Epithelial cell of proximal tubule (primary cell): ENCODE data around the gene MCF2L. TPM values are rescaled to one million over a fixed set of nuclear protein-coding genes. Genes with fewer than 3 reads are reported as not detected.

Source experiments
- DNase-seq: peaks from one replicate; pipeline ENCODE4 v3.0.0-alpha.2; 2011; ENCODE audit warnings: low read depth
- H3K4me3 ChIP-seq: 2 replicates; pipeline ENCODE4 v1.5.1; 2011; ENCODE audit warnings: low read depth, mild to moderate bottlenecking, low read length
- total RNA-seq: library from RNA; depleted of rRNA; stranded (reverse); fragments of >200 nt; gene quantifications from 2 replicates; pipeline ENCODE4 v1.2.3, GENCODE V29; 2015
- TF ChIP-seq, protein P1 (sequence below): conservative IDR thresholded peaks from 2 replicates; pipeline ENCODE4 v1.5.1; 2012; ENCODE audit warnings: low read depth, mild to moderate bottlenecking, low read length

The MCF2L gene
- total RNA-seq, 1 donor from 2014 or later = 10.8 TPM

GRCh38 chr13:113014752-113015745 is 46.0 kb downstream of the MCF2L start:
- H3K4me3 ChIP-seq = no peak overlapping the region
- DNase-seq = no peak
- TF ChIP-seq, protein P1, sequence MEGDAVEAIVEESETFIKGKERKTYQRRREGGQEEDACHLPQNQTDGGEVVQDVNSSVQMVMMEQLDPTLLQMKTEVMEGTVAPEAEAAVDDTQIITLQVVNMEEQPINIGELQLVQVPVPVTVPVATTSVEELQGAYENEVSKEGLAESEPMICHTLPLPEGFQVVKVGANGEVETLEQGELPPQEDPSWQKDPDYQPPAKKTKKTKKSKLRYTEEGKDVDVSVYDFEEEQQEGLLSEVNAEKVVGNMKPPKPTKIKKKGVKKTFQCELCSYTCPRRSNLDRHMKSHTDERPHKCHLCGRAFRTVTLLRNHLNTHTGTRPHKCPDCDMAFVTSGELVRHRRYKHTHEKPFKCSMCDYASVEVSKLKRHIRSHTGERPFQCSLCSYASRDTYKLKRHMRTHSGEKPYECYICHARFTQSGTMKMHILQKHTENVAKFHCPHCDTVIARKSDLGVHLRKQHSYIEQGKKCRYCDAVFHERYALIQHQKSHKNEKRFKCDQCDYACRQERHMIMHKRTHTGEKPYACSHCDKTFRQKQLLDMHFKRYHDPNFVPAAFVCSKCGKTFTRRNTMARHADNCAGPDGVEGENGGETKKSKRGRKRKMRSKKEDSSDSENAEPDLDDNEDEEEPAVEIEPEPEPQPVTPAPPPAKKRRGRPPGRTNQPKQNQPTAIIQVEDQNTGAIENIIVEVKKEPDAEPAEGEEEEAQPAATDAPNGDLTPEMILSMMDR = no peak

GRCh38 chr13:113015826-113016525 is 47.0 kb downstream of the MCF2L start:
- TF ChIP-seq, protein P1 = no peak
- DNase-seq = no peak
- no peak overlapping the region for H3K4me3 ChIP-seq

DNA sequence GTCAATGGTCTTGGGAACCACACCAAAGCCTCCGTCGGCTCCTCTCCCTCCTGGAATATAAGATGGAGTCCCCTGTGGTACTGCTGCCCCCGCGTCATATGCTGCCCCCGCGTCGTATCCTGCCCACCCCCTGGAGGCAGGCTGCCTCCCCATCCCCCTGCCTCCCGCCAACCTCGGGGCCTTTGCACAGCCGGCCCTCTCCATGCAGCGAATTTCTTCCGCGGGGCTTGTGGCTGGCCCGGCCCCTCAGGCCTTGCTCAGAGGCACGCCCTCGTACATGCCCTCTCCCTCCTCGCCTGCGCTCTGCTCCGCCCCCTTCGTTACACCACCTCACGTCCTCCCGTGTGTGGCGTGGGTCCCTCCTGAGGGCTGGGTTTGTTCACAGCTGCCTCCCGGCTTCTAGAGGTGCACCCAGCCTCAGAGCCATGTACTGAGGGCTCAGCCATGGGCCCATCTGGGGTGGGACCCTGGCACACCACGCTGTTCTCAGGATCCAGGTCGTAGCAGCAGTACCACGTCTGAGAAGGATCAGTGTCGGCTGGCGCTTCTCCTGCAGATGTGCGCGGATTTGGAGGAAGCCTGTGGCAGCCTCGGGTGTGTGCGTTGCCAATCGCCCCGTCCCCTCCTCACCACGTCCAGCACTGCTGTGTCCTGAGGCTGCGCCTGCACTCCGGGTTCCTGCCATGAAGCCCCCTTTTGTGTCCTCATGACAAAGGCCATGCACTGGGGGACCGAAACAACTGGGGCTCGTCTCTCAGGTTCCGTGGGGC is 47.7 kb downstream of the MCF2L start:
- no peak for DNase-seq
- no peak overlapping the region for H3K4me3 ChIP-seq
- TF ChIP-seq, protein P1 = no peak

- H3K4me3 ChIP-seq = no peak overlapping the region
- TF ChIP-seq, protein P1 = no peak
- no peak for DNase-seq
Measured at GRCh38 chr13:113017506-113018215, 48.6 kb downstream of the MCF2L start.

DNA sequence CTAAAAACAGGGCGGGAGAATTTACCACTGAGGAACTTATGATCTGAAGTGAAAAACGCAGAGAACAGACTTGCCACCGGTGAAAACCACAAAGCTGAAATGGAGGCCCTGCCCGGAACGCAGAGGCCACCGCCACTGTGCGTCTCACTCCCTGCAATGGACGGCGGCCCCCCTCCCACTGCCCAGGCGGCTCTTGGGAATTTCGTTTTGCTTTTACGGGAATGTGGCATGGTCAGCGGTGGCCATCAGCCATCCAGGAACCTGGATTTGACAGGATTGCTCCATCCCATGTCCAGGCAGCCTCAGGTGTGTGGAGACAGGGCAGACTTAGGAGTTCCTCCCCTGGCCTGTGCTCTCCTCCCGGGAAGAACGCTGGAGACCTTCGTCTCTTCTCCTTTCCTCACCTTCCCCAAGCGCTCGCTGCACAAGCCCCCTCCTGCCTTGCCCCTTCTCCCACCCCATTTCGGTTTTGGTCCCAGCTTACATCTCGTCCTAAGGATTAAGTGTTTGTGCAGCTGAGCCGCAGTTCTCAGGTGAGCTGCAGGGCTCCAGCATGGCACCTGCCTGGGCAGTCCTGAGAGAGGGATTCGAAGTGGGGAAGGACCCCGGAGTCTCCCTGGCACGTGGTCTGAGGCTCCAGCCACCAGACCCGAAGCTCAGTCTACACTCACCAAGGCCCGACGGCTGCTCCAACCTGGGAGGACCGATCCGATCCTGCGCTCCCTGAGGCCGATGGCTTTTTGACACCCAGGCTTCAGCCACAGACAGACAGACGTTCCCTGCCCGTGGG is 49.9 kb downstream of the MCF2L start:
- TF ChIP-seq, protein P1 = no peak

More for the DNA sequence above, 49.9 kb downstream of the MCF2L start:
- no peak for DNase-seq
- H3K4me3 ChIP-seq = no peak overlapping the region
